GM21825 (cell line): ENCODE measurements around the gene LMX1B.

Source experiments
- ATAC-seq: cut with Tn5 transposase; IDR thresholded peaks from one replicate; pipeline ENCODE4 v1.9.1; 2021; ENCODE audit warnings: mild to moderate bottlenecking, moderate library complexity; ENCODE audit not compliant: unreplicated experiment

LMX1B gene

GRCh38 chr9:126617003-126617822, 3.5 kb downstream of the LMX1B start:
- no peak for ATAC-seq

- ATAC-seq = no peak
Observed at GRCh38 chr9:126617823-126618165, 4.1 kb downstream of the LMX1B start.

GRCh38 chr9:126618190-126618584, 4.5 kb downstream of the LMX1B start:
- ATAC-seq = no peak

- ATAC-seq = no peak
Observed at GRCh38 chr9:126618585-126619360, 5.0 kb downstream of the LMX1B start.

- ATAC-seq = no peak
Observed at GRCh38 chr9:126619361-126620135, 5.8 kb downstream of the LMX1B start.

- no peak for ATAC-seq
Observed at GRCh38 chr9:126620478-126620877, 6.8 kb downstream of the LMX1B start.

- ATAC-seq = no peak
Observed at GRCh38 chr9:126621061-126621918, 7.6 kb downstream of the LMX1B start.

- no peak for ATAC-seq
Observed at GRCh38 chr9:126621919-126622735, 8.4 kb downstream of the LMX1B start.

GRCh38 chr9:126623314-126623666, 9.6 kb downstream of the LMX1B start:
- ATAC-seq = no peak

- no peak for ATAC-seq
Observed at GRCh38 chr9:126623667-126624478, 10.1 kb downstream of the LMX1B start.

- no peak for ATAC-seq
Observed at GRCh38 chr9:126624479-126624826, 10.7 kb downstream of the LMX1B start.

GRCh38 chr9:126624912-126625311, 11.2 kb downstream of the LMX1B start:
- ATAC-seq = no peak

- no peak for ATAC-seq
Observed at GRCh38 chr9:126625329-126626126, 11.8 kb downstream of the LMX1B start.

GRCh38 chr9:126626127-126626925, 12.6 kb downstream of the LMX1B start:
- no peak for ATAC-seq

GRCh38 chr9:126626926-126627233, 13.2 kb downstream of the LMX1B start:
- no peak for ATAC-seq

GRCh38 chr9:126628146-126628545, 14.4 kb downstream of the LMX1B start:
- no peak for ATAC-seq

GRCh38 chr9:126628969-126629674, 15.4 kb downstream of the LMX1B start:
- ATAC-seq = no peak
